ENCODE data around the gene ZBTB46.
"Not testable (repeated sequence)": the region's sequence is repeated elsewhere in the genome, so short reads cannot be mapped to it uniquely, and the experiment has no call there.

ZBTB46 gene

GRCh38 chr20:63855363-63856097 is 24.5 kb upstream of the ZBTB46 start:
- peaks cover 44% of the 10 kb centered on the region for H3K4me1 ChIP-seq (ENCODE audit: control insufficient read depth, insufficient read depth, low read length)
- H3K9ac ChIP-seq (ENCODE audit: low read depth, low read length) = peak overlapping the region; percentile 51
- H3K4me2 ChIP-seq (ENCODE audit: low read length) = peak overlapping the region; percentile 60
- peak overlapping the region; percentile 12 for H3K4me3 ChIP-seq (ENCODE audit: low read length)
- H3K36me3 ChIP-seq (ENCODE audit: insufficient read depth, low read length) = no peaks in the 10 kb centered on the region
- no peaks in the 10 kb centered on the region for H3K9me3 ChIP-seq (replicated peaks; ENCODE audit: low read length)
- peaks cover 8% of the 10 kb centered on the region for H3K27me3 ChIP-seq (ENCODE audit: control insufficient read depth, insufficient read depth, low read length)

DNA sequence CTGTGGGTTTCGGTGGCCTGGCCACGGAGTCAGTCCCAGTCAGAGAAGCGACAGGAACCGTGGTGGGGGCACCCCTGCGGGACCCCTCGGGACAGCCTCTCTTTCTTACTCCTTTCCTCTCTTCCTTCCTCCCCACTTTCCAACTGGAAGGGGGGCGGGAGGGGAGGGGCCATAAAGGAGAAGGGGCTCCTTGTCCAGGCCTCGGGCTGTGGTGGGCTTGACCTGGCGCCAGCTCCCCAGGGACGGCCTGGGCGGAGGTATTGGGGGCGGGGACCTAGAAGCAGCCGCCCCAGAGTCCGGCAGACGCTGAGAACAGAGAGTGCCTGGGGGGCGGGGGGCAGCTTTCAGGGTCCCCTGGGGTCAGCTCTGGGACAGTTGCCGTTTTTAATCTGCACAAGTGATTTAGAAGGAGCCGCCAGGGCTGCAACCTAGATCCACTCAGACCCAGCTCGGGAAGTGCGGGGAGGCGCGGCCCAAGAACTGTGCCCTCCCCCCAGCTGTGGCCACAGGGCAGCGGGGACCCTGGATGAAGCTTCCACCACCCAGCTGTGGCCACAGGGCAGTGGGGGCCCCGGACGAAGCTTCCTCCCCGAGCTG is 23.8 kb upstream of the ZBTB46 start:
- H3K27me3 ChIP-seq (ENCODE audit: control insufficient read depth, insufficient read depth, low read length) = peaks cover 8% of the 10 kb centered on the region
- no peaks in the 10 kb centered on the region for H3K9me3 ChIP-seq (replicated peaks; ENCODE audit: low read length)
- peaks cover 44% of the 10 kb centered on the region for H3K4me1 ChIP-seq (ENCODE audit: control insufficient read depth, insufficient read depth, low read length)
- no peaks in the 10 kb centered on the region for H3K36me3 ChIP-seq (ENCODE audit: insufficient read depth, low read length)
- H3K4me2 ChIP-seq (ENCODE audit: low read length) = peak overlapping the region; percentile 60
- peak overlapping the region; percentile 12 for H3K4me3 ChIP-seq (ENCODE audit: low read length)
- peak overlapping the region; percentile 51 for H3K9ac ChIP-seq (ENCODE audit: low read depth, low read length)

GRCh38 chr20:63854069-63854765 is 23.2 kb upstream of the ZBTB46 start:
- peaks cover 8% of the 10 kb centered on the region for H3K27me3 ChIP-seq (ENCODE audit: control insufficient read depth, insufficient read depth, low read length)
- no peaks in the 10 kb centered on the region for H3K9me3 ChIP-seq (replicated peaks; ENCODE audit: low read length)
- H3K36me3 ChIP-seq (ENCODE audit: insufficient read depth, low read length) = no peaks in the 10 kb centered on the region
- peak overlapping the region; percentile 51 for H3K9ac ChIP-seq (ENCODE audit: low read depth, low read length)
- peak overlapping the region; percentile 12 for H3K4me3 ChIP-seq (ENCODE audit: low read length)
- H3K4me2 ChIP-seq (ENCODE audit: low read length) = peak overlapping the region; percentile 60
- H3K4me1 ChIP-seq (ENCODE audit: control insufficient read depth, insufficient read depth, low read length) = peaks cover 40% of the 10 kb centered on the region

DNA sequence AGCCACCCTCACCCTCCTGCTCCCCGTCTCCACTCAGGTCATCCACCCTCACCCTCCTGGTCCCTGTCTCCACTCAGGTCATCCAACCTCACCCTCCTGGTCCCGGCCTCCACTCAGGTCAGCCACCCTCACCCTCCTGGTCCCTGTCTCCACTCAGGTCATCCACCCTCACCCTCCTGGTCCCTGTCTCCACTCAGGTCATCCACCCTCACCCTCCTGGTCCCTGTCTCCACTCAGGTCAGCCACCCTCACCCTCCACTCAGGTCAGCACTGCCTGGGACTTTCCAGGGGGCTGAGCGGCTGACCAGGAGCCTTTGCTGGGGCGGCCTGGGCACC is 22.6 kb upstream of the ZBTB46 start:
- H3K4me1 ChIP-seq (ENCODE audit: control insufficient read depth, insufficient read depth, low read length) = peaks cover 35% of the 10 kb centered on the region
- H3K4me2 ChIP-seq (ENCODE audit: low read length); H3K27me3 ChIP-seq (ENCODE audit: control insufficient read depth, insufficient read depth, low read length); H3K36me3 ChIP-seq (ENCODE audit: insufficient read depth, low read length); H3K9me3 ChIP-seq (replicated peaks; ENCODE audit: low read length); H3K4me3 ChIP-seq (ENCODE audit: low read length): not testable (repeated sequence)
- H3K9ac ChIP-seq (ENCODE audit: low read depth, low read length) = peak overlapping the region; percentile 51

DNA sequence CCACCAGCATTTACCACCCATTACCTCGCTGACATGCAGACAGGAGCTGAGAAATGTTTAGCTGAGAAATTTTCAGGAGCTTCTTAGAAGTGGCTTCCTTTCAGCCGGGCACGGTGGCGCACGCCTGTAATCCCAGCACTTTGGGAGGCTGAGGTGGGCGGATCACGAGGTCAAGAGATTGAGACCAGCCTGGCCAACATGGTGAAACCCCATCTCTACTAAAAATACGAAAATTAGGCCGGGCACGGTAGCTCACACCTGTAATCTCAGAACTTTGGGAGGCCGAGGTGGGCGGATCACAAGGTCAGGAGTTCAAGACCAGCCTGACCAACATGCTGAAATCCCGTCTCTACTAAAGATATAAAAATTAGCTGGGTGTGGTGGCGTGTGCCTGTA is 20.5 kb upstream of the ZBTB46 start:
- H3K9ac ChIP-seq (ENCODE audit: low read depth, low read length); H3K4me3 ChIP-seq (ENCODE audit: low read length); H3K9me3 ChIP-seq (replicated peaks; ENCODE audit: low read length); H3K36me3 ChIP-seq (ENCODE audit: insufficient read depth, low read length); H3K4me2 ChIP-seq (ENCODE audit: low read length): not testable (repeated sequence)
- Histone ChIP-seq H3K27me3 (ENCODE audit: control insufficient read depth, insufficient read depth, low read length) (peaks cover 15% of the 10 kb centered on the region), H3K4me1 (ENCODE audit: control insufficient read depth, insufficient read depth, low read length) (peaks cover 23% of the 10 kb centered on the region)

DNA sequence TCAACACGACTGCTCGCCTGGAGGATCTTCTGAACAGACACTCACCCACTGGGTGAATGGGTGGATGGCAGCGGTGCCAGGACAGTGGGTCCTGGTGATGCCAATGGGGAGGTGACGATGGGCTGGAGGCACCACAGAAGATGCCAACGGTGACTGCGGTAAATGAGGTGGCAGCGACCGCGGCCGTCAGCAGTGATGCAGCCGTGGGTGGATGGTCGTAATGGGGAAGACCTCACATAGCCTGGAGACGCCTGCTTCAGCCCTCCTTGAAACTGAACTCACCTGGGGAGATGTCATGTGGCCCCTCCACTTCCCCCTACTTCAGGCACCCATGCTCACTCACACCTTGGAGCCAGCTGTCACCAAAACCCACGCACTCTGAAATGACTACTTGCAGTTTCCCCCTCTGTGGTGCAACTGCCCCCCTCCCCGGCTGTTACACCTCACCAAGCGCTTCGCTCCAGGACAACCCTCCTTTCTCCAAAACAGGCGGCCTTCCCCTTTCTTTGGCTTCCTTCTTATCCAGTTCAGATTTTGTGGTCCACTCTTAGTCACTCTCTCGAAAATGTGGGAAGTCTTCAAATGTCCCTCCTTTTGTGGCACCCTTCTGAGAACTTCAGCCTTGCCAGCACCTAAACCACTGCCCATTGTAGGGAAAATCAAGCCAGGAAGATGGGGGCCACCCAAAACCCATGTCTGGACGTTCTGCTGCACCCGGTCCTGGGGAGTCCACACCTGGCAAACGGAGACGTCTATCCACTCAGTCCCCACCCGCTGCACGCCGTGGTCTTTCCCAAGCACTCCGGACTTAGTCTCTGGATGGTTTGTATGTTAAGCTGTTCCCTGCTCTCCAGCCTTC is 19.9 kb upstream of the ZBTB46 start:
- peaks cover 29% of the 10 kb centered on the region for H3K4me1 ChIP-seq (ENCODE audit: control insufficient read depth, insufficient read depth, low read length)
- peaks cover 15% of the 10 kb centered on the region for H3K27me3 ChIP-seq (ENCODE audit: control insufficient read depth, insufficient read depth, low read length)
- H3K36me3 ChIP-seq (ENCODE audit: insufficient read depth, low read length) = no peaks in the 10 kb centered on the region
- no peak overlapping the region for H3K4me3 ChIP-seq (ENCODE audit: low read length)
- H3K9ac ChIP-seq (ENCODE audit: low read depth, low read length) = no peak overlapping the region
- no peak overlapping the region for H3K4me2 ChIP-seq (ENCODE audit: low read length)
- H3K9me3 ChIP-seq (replicated peaks; ENCODE audit: low read length) = no peaks in the 10 kb centered on the region

DNA sequence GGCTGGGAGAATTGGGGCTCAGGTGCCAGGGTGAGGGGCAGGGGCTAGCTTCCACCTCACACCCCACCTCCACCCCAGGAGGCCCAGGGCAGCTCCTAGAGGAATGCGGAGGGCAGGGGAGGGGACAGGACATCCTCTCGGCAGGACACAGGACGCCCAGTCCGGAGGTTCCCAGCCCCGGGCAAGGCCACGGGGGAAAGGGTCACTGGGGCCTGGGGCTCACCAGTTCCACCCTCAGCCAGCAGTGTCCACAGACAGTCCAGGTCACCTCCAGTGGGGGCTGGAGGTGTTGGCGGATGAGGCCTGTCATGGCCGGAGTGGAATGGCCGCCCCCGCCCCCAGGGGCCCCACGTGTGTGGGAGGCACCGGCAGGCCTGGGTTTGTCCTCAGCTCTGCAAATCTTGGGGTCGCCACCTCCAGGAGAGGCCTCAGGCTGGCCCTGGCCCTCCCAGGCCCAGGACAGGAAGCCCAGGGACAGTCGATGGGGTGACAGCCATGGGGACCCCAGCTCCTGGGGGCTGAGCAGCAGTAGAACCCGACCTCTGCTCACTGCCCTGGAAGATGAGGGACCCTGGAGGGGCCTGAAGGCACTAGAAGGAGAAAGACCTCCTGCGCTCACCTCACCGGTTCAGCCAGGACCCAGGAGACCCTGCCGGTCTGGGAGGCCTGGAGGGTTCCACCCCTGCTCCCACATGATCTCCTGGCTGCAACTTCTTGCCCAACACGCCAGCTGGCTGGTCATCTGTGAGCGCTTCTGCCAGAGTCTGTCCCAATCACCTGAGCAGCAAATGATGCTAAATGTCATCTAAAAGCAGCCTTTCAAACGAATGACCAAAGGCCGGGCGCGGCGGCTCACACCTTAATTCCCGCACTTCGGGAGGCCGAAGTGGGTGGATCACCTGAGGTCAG is 17.2 kb upstream of the ZBTB46 start:
- peaks cover 7% of the 10 kb centered on the region for H3K4me1 ChIP-seq (ENCODE audit: control insufficient read depth, insufficient read depth, low read length)
- H3K27me3 ChIP-seq (ENCODE audit: control insufficient read depth, insufficient read depth, low read length) = peaks cover 25% of the 10 kb centered on the region
- H3K9me3 ChIP-seq (replicated peaks; ENCODE audit: low read length) = no peaks in the 10 kb centered on the region
- no peak overlapping the region for H3K9ac ChIP-seq (ENCODE audit: low read depth, low read length)
- no peaks in the 10 kb centered on the region for H3K36me3 ChIP-seq (ENCODE audit: insufficient read depth, low read length)
- no peak overlapping the region for H3K4me2 ChIP-seq (ENCODE audit: low read length)
- no peak overlapping the region for H3K4me3 ChIP-seq (ENCODE audit: low read length)

GRCh38 chr20:63847237-63848002 is 16.4 kb upstream of the ZBTB46 start:
- no peaks in the 10 kb centered on the region for H3K36me3 ChIP-seq (ENCODE audit: insufficient read depth, low read length)
- H3K9me3 ChIP-seq (replicated peaks; ENCODE audit: low read length) = no peaks in the 10 kb centered on the region
- no peak overlapping the region for H3K4me2 ChIP-seq (ENCODE audit: low read length)
- H3K4me3 ChIP-seq (ENCODE audit: low read length) = no peak overlapping the region
- no peak overlapping the region for H3K9ac ChIP-seq (ENCODE audit: low read depth, low read length)
- peaks cover 31% of the 10 kb centered on the region for H3K27me3 ChIP-seq (ENCODE audit: control insufficient read depth, insufficient read depth, low read length)
- H3K4me1 ChIP-seq (ENCODE audit: control insufficient read depth, insufficient read depth, low read length) = peaks cover 7% of the 10 kb centered on the region

DNA sequence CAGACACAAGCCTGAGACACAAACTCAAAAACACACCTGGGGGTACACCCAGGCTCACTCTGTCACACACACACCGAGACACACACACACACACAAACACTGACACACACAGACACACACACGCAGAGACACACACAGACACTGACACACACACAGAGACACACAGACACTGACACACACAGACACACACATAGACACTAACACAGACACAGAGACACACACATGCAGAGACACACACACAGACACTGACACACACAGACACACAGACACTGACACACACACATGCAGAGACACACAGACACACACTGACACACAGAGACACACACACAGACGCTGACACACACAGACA is 15.8 kb upstream of the ZBTB46 start:
- Histone ChIP-seq H3K36me3 (ENCODE audit: insufficient read depth, low read length) (no peaks in the 10 kb centered on the region), H3K27me3 (ENCODE audit: control insufficient read depth, insufficient read depth, low read length) (peaks cover 31% of the 10 kb centered on the region), H3K4me3 (ENCODE audit: low read length) (no peak overlapping the region), H3K9me3 (replicated peaks; ENCODE audit: low read length) (no peaks in the 10 kb centered on the region), H3K9ac (ENCODE audit: low read depth, low read length) (no peak overlapping the region), H3K4me2 (ENCODE audit: low read length) (no peak overlapping the region), H3K4me1 (ENCODE audit: control insufficient read depth, insufficient read depth, low read length) (peaks cover 7% of the 10 kb centered on the region)

DNA sequence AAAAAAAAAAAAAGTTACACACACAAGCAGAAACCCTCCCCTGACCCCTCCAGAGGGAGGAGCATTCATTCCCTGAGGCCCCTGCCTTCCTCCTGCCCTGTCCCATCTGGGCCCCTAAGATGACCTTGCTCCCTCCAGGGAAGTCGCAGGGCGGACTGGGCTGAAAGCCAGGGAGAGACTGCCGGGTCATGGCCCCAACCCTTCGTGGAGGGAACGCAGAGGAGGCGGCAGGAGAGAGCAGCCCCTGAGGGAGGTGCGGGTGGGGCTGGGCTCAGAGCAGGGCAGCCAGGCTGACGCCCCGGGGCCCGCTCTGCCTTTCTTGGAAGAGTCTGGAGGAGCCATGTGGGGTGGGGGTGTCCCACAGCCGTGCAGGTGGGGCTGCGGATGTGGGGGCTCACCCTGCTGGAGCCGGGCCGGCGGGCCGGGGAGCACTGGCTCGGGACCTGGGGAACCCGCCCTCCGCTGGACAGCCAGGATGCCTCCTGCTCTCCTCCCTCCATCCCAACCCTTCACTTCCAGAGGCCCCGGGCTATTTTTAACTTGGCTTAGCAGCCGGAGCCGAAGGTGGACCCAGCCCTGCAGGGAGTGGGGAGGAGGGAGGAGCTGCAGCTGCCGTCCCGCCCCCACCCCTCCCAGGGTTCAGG is 15.2 kb upstream of the ZBTB46 start:
- Histone ChIP-seq H3K4me1 (ENCODE audit: control insufficient read depth, insufficient read depth, low read length) (peaks cover 7% of the 10 kb centered on the region), H3K27me3 (ENCODE audit: control insufficient read depth, insufficient read depth, low read length) (peaks cover 31% of the 10 kb centered on the region), H3K9ac (ENCODE audit: low read depth, low read length) (no peak overlapping the region), H3K4me3 (ENCODE audit: low read length) (no peak overlapping the region), H3K36me3 (ENCODE audit: insufficient read depth, low read length) (no peaks in the 10 kb centered on the region), H3K4me2 (ENCODE audit: low read length) (peak overlapping the region; percentile 25), H3K9me3 (replicated peaks; ENCODE audit: low read length) (no peaks in the 10 kb centered on the region)
